Nephron (organoid): Measurements from ENCODE around the gene GNA15.

ENCODE experiments used
- H3K27ac Mint-ChIP-seq, 3 experiments: 2 replicates each; pipeline ENCODE4 v1.8.0; 2020; ENCODE audit warnings: mixed read lengths in 3 of 3, mild to moderate bottlenecking in 2 of 3, moderate library complexity in 1 of 3
- H3K27me3 Mint-ChIP-seq: 2 replicates; pipeline ENCODE4 v1.8.0; 2021; ENCODE audit warnings: low read depth, mild to moderate bottlenecking, moderate library complexity, mixed read lengths
- H3K36me3 Mint-ChIP-seq: 2 replicates; pipeline ENCODE4 v1.8.0; 2020; ENCODE audit warnings: low read depth, mixed read lengths
- H3K4me1 Mint-ChIP-seq: 2 replicates; pipeline ENCODE4 v1.8.0; 2020; ENCODE audit warnings: mixed read lengths
- H3K4me3 Mint-ChIP-seq, 3 experiments: 2 replicates each; pipeline ENCODE4 v1.8.0; 2020; ENCODE audit warnings: mild to moderate bottlenecking in 3 of 3, mixed read lengths in 3 of 3, moderate library complexity in 2 of 3
- H3K9me3 Mint-ChIP-seq: 2 replicates; pipeline ENCODE4 v1.8.0; 2020; ENCODE audit warnings: mixed read lengths
- TF ChIP-seq, protein P1 (sequence below), 3 experiments: fragments of 200-600 bp; sonication (generic); IDR thresholded peaks; one replicate each; pipeline ENCODE4 v1.5.0; 2021; ENCODE audit warnings: antibody characterized with exemption in 3 of 3; ENCODE audit not compliant: unreplicated experiment in 3 of 3

GNA15 gene

DNA sequence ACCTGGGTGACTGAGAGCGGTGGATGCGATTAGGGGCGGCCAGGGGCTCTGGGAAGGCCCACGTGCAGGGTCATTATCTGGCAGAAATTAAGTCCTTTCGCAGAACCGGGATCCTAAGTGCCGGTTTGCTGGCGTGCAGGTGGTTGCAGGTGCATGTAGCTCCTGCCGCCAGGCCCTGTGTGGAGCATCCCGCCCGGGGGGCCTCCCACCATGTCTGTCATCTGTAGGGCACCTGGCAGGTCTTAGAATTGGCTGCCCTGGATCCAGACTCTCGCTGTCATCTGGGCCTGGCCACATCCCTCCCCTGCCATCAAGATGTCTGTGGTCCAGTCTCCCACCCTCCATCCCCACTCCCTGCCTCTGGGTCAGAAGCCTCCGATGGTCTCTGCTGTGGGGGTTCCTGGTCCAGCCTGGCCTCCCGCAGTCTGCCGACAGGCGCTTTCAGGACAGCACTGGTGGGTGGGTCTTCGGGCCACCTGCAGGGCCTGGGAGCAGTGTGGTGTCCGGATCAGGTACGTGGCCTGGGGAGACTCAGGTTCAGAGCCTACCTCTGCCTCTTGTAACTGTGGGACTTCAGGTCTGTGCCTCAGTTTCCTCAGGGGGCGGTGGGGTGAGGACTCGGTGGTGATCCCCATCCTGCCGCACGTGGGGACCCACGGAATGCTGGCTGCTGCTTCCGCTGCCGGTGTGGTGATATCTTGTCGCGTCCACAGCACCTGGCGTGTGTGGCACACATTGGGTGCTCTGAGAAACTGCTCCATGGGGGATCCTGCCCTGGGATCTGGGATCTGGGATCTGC lies 36.3 kb upstream of the GNA15 start:
- Mint-ChIP-seq H3K36me3 (no peaks in the 10 kb centered on the region), H3K9me3 (no peaks in the 10 kb centered on the region), H3K27me3 (no peaks in the 10 kb centered on the region), H3K4me1 (peaks cover 26% of the 10 kb centered on the region), H3K27ac (no peak overlapping the region), H3K4me3 (no peak overlapping the region)
- TF ChIP-seq, protein P1, sequence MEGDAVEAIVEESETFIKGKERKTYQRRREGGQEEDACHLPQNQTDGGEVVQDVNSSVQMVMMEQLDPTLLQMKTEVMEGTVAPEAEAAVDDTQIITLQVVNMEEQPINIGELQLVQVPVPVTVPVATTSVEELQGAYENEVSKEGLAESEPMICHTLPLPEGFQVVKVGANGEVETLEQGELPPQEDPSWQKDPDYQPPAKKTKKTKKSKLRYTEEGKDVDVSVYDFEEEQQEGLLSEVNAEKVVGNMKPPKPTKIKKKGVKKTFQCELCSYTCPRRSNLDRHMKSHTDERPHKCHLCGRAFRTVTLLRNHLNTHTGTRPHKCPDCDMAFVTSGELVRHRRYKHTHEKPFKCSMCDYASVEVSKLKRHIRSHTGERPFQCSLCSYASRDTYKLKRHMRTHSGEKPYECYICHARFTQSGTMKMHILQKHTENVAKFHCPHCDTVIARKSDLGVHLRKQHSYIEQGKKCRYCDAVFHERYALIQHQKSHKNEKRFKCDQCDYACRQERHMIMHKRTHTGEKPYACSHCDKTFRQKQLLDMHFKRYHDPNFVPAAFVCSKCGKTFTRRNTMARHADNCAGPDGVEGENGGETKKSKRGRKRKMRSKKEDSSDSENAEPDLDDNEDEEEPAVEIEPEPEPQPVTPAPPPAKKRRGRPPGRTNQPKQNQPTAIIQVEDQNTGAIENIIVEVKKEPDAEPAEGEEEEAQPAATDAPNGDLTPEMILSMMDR (IDR thresholded peaks at IDR 0.05; ENCODE audit: unreplicated experiment in 3 of 3), result no peak

DNA sequence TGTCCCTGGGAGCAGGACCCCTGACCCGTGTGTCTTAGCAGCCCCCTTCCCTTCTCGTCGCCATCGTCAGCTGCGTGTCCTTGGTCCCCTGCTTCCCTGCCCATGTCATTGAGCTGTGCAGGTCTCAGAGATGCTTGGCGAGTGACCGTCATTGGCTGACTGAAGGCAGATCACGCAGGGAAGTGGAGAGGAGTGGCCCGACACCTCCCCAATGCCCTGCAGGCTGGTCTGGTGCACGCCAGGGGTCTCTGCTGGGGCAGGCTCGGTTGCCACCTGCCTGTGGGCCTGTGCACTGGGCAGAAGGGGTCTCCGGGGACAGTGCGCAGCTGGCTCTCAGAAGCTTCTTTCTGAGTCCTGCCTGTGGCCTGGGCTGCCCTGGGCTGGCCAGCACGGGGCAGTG lies 35.5 kb upstream of the GNA15 start:
- Mint-ChIP-seq H3K27ac (no peak overlapping the region), H3K4me3 (no peak overlapping the region), H3K27me3 (no peaks in the 10 kb centered on the region), H3K36me3 (no peaks in the 10 kb centered on the region), H3K4me1 (peaks cover 26% of the 10 kb centered on the region), H3K9me3 (no peaks in the 10 kb centered on the region)
- TF ChIP-seq, protein P1 (IDR thresholded peaks at IDR 0.05; ENCODE audit: unreplicated experiment in 3 of 3), result no peak

DNA sequence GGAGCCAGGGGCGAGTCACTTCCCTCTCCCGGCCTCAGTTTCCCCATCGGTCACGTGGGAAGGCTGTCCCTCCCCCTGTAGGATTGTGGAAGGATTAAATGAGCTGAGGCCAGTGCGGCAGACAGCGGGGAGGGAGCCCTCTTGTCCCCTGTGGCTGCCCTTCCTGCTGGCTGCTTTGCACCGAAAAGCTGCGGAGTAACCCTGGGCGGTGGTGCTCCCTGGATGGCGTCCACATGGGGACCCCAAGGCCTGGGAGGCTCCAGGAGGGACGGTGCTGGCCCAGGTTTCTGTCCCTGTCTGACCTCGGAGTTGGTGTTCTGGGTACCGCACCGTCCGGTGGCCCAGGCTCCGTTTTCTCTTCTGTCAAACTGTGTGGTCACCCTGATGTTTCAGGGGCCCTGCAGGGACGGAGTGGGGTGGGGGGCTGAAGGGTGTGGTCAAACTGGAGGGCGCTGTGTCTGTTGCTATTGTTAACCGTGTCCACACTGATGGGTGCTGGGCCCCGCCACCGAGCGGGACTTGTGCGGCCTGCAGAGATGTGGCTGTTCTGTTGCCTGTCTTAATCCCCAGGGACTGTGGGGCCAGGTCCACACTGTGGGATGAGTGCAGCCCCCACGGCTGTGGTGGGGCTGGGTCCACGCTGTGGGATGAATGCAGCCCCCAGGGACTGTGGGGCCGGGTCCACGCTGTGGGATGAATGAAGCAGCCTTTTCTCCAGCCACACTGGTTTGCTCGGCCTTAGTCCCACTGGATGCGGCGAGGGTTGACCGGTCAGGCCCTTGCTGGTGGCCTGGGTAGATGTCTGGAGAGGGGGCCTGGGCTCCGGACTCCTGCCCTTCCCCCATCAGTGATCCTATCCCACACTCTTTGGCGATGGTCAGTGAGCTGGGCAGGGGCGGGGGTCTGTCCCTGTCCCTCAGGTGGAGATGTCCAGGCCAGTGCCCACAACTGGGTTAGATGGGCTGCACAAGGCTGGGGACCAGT lies 34.8 kb upstream of the GNA15 start:
- peaks cover 23% of the 10 kb centered on the region for H3K4me1 Mint-ChIP-seq
- no peak overlapping the region for H3K4me3 Mint-ChIP-seq
- no peaks in the 10 kb centered on the region for H3K27me3 Mint-ChIP-seq
- no peak overlapping the region for H3K27ac Mint-ChIP-seq
- no peaks in the 10 kb centered on the region for H3K9me3 Mint-ChIP-seq
- no peaks in the 10 kb centered on the region for H3K36me3 Mint-ChIP-seq
- TF ChIP-seq, protein P1 (IDR thresholded peaks at IDR 0.05; ENCODE audit: unreplicated experiment in 3 of 3), result no peak

DNA sequence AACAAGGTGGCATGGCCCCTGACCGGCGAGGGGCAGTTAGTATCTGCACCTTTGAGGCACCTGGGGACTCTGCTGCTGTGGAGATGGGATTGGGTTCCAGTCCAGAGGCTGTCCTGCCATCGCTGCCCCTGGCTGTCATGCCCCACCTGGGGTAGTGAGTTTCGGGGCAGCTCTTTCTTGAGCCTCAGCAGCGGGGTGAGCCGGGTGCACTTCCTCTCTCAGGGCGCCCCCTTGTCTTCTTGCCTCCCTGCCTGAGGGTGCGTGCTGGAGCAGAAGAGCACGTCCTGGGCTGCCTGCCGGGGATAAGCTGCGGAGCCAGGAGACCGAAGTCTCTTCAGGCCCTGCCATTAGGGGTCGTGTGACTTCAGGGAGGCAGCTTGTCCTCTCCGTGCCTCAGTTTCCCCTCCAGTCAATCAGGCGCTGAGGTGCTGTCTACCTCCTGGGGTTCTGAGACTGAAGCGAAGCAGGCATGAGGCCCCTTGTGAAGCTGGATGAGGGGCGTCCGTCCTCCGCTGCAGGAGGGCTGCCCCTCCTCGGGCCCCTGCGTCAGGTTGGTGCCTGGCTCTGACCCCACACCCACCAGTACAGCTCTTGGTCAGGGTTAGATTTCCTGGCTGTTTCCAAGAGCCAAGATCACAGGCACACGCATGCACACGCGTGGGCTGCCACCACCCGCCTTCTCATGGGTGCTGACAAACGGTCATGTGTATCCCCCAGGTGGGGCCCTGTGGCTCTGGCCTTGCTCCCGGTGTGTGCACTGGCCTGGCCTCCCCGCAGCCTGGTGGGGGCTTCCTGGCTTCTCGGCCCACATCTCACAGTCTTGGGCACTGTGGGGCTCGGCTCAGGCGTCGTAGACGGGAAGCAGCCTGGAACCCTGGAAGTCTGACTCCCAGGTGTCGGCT lies 33.3 kb upstream of the GNA15 start:
- Mint-ChIP-seq H3K27ac (no peak overlapping the region), H3K27me3 (no peaks in the 10 kb centered on the region), H3K4me1 (peaks cover 17% of the 10 kb centered on the region), H3K4me3 (no peak overlapping the region), H3K36me3 (no peaks in the 10 kb centered on the region), H3K9me3 (no peaks in the 10 kb centered on the region)
- TF ChIP-seq, protein P1 (IDR thresholded peaks at IDR 0.05; ENCODE audit: unreplicated experiment in 3 of 3), result no peak

DNA sequence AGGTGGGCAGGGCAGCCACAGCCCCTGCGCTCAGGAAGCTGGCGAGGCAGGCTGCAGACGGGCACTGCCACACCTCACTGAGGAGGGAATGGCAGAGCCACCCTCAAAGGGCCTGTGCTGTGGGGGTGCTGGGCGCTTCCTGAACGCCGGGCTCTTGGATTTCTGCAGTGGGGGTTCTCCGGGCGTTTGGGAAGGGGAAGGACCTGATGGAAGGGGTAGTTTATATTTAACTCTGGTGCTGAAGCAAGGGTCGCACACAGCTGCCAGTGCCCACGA lies 31.2 kb upstream of the GNA15 start:
- H3K4me3 Mint-ChIP-seq, result no peak overlapping the region
- no peak overlapping the region for H3K27ac Mint-ChIP-seq
- H3K36me3 Mint-ChIP-seq, result no peaks in the 10 kb centered on the region
- H3K4me1 Mint-ChIP-seq, result peaks cover 5% of the 10 kb centered on the region
- H3K27me3 Mint-ChIP-seq, result no peaks in the 10 kb centered on the region
- H3K9me3 Mint-ChIP-seq, result no peaks in the 10 kb centered on the region
- TF ChIP-seq, protein P1 (IDR thresholded peaks at IDR 0.05; ENCODE audit: unreplicated experiment in 3 of 3), result no peak
